ENCODE data around the gene TRAM2.

DNA sequence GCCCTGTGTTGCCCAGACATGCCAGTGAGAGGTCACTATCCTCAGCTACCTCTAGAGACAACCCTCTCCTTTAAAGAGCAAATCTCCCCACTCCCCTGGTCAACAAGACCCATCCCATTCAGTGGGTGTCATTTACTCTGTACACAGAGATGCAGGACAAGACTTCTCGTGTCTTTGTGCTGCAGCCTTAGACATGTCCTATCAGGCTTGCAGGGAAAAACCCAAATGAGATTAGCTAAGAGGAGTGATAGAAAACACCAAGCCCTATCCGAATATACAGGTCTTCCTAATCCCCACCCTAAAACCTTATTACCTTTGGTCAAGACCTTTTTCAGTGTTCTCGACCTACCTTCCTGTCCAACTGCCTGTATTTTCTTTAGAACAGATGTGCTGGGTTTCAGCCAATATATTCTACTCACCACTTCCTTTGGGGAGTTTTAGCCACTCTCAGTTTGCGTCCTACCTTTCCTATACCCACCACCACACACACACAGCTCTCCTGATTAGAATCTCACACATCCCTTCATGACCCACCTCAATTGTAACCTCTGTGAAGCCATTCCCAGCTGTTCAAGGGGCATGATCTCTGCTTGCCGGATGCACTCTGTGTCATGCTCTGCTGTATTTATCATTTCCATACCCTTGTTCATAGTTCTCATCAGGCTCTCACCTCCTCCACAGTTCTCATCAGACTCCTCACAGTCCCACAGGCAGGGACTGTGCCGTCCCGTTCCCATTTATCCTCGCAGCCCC, 39.7 kb downstream of the TRAM2 start:
- TF ChIP-seq, protein P1, sequence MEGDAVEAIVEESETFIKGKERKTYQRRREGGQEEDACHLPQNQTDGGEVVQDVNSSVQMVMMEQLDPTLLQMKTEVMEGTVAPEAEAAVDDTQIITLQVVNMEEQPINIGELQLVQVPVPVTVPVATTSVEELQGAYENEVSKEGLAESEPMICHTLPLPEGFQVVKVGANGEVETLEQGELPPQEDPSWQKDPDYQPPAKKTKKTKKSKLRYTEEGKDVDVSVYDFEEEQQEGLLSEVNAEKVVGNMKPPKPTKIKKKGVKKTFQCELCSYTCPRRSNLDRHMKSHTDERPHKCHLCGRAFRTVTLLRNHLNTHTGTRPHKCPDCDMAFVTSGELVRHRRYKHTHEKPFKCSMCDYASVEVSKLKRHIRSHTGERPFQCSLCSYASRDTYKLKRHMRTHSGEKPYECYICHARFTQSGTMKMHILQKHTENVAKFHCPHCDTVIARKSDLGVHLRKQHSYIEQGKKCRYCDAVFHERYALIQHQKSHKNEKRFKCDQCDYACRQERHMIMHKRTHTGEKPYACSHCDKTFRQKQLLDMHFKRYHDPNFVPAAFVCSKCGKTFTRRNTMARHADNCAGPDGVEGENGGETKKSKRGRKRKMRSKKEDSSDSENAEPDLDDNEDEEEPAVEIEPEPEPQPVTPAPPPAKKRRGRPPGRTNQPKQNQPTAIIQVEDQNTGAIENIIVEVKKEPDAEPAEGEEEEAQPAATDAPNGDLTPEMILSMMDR (IDR thresholded peaks at IDR 0.05): no peak
- TF ChIP-seq POLR2A (IDR thresholded peaks at IDR 0.05): no peak

All from right lobe of liver (tissue), 4 donors.